Measurements from ENCODE around the gene ANO1.

DNA sequence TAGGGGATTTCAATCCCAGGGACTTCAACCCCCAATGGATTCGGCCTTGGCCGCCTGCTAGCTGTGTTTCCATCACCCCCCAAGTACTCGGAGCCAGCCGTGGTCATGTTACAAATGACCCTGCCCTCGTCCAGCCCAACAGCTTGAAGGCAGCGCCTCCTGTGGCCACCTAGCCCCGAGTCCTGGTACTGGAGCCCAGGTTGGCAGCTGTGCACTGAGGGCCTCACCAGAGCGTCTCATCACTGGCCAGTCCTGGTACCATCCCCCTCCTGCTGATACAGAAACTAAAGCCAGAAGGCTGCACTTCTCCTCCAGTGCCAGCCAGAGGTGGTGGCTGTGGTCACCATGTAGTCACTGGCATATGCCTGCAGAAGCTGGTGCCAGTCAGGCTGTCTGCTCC, 80.1 kb downstream of the ANO1 start:
- no peak for TF ChIP-seq CTCF (IDR thresholded peaks at IDR 0.05)
- TF ChIP-seq POLR2A (IDR thresholded peaks at IDR 0.05), result no peak
- TF ChIP-seq POLR2AphosphoS5 (IDR thresholded peaks at IDR 0.05), result no peak

Data from breast epithelium (tissue), 3 donors.